ENCODE results near the gene UROC1. TPM values are rescaled to one million over a fixed set of nuclear protein-coding genes. Genes with fewer than 3 reads are reported as not detected.

Gene UROC1
- total and polyA plus RNA-seq, 12 donors: 0.01 TPM; not detected in 11

- DNase-seq: no peak
- 76 to 78% methylated on average over 17 of the region's 17 CpGs for WGBS, 2 donors
- H3K9me3 ChIP-seq: no peaks in the 10 kb centered on the region
- ATAC-seq: peak in 6 of 8 donors; percentile 48 to 73 (median 59)
- no peaks in the 10 kb centered on the region for H3K27me3 ChIP-seq
- peaks cover 0 to 100% (median 68%) of the 10 kb centered on the region in 9 donors for H3K36me3 ChIP-seq
- H3K27ac ChIP-seq: peak overlapping the region in 4 of 10 donors; percentile 11 to 53 (median 44)
- peaks cover 0 to 32% (median 13%) of the 10 kb centered on the region in 9 donors for H3K4me1 ChIP-seq
- TF ChIP-seq CTCF (IDR thresholded peaks at IDR 0.05): no peak
- no peak overlapping the region for H3K4me3 ChIP-seq
- intact Hi-C loops (cut with DNase I): loop anchor here in 2 of 10 donors (10.0 kb wide), 2 partner anchors 67 to 207 kb away; partner anchors contain the start of gene CFAP100 (in 1 of the 2)
These were observed 56.0 kb downstream of the UROC1 start for GRCh38 chr3:126461450-126462070.

DNA sequence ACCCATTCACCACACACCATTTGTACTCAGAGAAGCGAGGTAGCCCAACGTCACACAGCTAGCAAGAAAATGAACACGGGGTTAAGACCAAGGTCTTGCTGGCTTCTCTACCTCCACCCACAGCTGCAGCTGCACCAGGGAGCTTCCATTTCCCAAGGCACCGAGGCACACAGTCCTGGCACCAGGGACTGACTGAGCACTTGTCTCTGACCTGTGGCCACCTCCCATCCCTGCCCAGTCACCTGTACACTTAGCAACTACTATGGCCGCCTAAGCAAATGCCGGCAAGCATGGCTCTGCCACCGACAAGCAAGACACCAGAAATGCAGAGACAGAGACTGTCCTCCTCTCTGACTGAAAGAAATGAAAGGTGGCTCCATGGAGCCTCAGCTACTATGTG lies 57.2 kb downstream of the UROC1 start:
- TF ChIP-seq CTCF (IDR thresholded peaks at IDR 0.05): no peak
- Histone ChIP-seq H3K9me3 (no peaks in the 10 kb centered on the region), H3K27me3 (no peaks in the 10 kb centered on the region), H3K4me1 (peaks cover 0 to 34% (median 9%) of the 10 kb centered on the region in 9 donors), H3K27ac (no peak overlapping the region), H3K36me3 (peaks cover 0 to 100% (median 62%) of the 10 kb centered on the region in 9 donors), H3K4me3 (no peak overlapping the region)
- DNase-seq: no peak
- WGBS, 2 donors: 83 to 89% methylated on average over 7 of the region's 7 CpGs
- intact Hi-C loops (cut with DNase I): loop anchor here in 2 of 10 donors (10.0 kb wide), 2 partner anchors 66 to 206 kb away; partner anchors contain the start of gene CFAP100 (in 1 of the 2)
- no peak for ATAC-seq

GRCh38 chr3:126459763-126460127 lies 57.8 kb downstream of the UROC1 start:
- H3K36me3 ChIP-seq: peaks cover 0 to 100% (median 58%) of the 10 kb centered on the region in 9 donors
- TF ChIP-seq CTCF (IDR thresholded peaks at IDR 0.05): no peak
- intact Hi-C loops (cut with DNase I): loop anchor here in 2 of 10 donors (10.0 kb wide), 2 partner anchors 65 to 205 kb away; partner anchors contain the start of gene CFAP100 (in 1 of the 2)
- no peak overlapping the region for H3K4me3 ChIP-seq
- ATAC-seq: no peak
- no peak overlapping the region for H3K27ac ChIP-seq
- WGBS, 2 donors: 89 to 93% methylated on average over 9 of the region's 9 CpGs
- no peak for DNase-seq
- H3K27me3 ChIP-seq: no peaks in the 10 kb centered on the region
- no peaks in the 10 kb centered on the region for H3K9me3 ChIP-seq
- peaks cover 0 to 34% (median 9%) of the 10 kb centered on the region in 9 donors for H3K4me1 ChIP-seq

GRCh38 chr3:126459111-126459762 lies 58.3 kb downstream of the UROC1 start:
- Histone ChIP-seq H3K4me1 (peaks cover 0 to 31% (median 9%) of the 10 kb centered on the region in 9 donors), H3K9me3 (no peaks in the 10 kb centered on the region), H3K4me3 (no peak overlapping the region), H3K27me3 (no peaks in the 10 kb centered on the region), H3K27ac (no peak overlapping the region), H3K36me3 (peaks cover 0 to 100% (median 56%) of the 10 kb centered on the region in 9 donors)
- ATAC-seq (no peak), DNase-seq (no peak)
- TF ChIP-seq CTCF (IDR thresholded peaks at IDR 0.05): no peak
- intact Hi-C loops (cut with DNase I): no loop called here
- 87 to 89% methylated on average over 7 of the region's 7 CpGs for WGBS, 2 donors
